ENCODE measurements around the gene RHBDD2.

GRCh38 chr7:75840029-75840428, 38.8 kb upstream of the RHBDD2 start:
- no peak for TF ChIP-seq CTCF (IDR thresholded peaks at IDR 0.05; ENCODE audit: low read depth, low read length, missing input control)
- TF ChIP-seq HNF4G (IDR thresholded peaks at IDR 0.05): no peak
- no peak for TF ChIP-seq JUND (IDR thresholded peaks at IDR 0.05)
- no peak for TF ChIP-seq YY1 (IDR thresholded peaks at IDR 0.05)
- no peak for TF ChIP-seq MAX (IDR thresholded peaks at IDR 0.05)
- TF ChIP-seq, protein P1, sequence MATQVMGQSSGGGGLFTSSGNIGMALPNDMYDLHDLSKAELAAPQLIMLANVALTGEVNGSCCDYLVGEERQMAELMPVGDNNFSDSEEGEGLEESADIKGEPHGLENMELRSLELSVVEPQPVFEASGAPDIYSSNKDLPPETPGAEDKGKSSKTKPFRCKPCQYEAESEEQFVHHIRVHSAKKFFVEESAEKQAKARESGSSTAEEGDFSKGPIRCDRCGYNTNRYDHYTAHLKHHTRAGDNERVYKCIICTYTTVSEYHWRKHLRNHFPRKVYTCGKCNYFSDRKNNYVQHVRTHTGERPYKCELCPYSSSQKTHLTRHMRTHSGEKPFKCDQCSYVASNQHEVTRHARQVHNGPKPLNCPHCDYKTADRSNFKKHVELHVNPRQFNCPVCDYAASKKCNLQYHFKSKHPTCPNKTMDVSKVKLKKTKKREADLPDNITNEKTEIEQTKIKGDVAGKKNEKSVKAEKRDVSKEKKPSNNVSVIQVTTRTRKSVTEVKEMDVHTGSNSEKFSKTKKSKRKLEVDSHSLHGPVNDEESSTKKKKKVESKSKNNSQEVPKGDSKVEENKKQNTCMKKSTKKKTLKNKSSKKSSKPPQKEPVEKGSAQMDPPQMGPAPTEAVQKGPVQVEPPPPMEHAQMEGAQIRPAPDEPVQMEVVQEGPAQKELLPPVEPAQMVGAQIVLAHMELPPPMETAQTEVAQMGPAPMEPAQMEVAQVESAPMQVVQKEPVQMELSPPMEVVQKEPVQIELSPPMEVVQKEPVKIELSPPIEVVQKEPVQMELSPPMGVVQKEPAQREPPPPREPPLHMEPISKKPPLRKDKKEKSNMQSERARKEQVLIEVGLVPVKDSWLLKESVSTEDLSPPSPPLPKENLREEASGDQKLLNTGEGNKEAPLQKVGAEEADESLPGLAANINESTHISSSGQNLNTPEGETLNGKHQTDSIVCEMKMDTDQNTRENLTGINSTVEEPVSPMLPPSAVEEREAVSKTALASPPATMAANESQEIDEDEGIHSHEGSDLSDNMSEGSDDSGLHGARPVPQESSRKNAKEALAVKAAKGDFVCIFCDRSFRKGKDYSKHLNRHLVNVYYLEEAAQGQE (IDR thresholded peaks at IDR 0.05): no peak
- no peak for TF ChIP-seq TAF1 (conservative IDR thresholded peaks at IDR 0.05)
- no peak for TF ChIP-seq GABPA (IDR thresholded peaks at IDR 0.05 in 1 of 2, conservative IDR thresholded peaks at IDR 0.05 in 1 of 2)
- TF ChIP-seq RXRA (IDR thresholded peaks at IDR 0.05): no peak
- TF ChIP-seq, protein P2, sequence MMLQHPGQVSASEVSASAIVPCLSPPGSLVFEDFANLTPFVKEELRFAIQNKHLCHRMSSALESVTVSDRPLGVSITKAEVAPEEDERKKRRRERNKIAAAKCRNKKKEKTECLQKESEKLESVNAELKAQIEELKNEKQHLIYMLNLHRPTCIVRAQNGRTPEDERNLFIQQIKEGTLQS (IDR thresholded peaks at IDR 0.05): no peak
- no peak for TF ChIP-seq SP1 (IDR thresholded peaks at IDR 0.05)

Data from liver (tissue), 3 donors.